ENCODE data around the gene STMN3. TPM values are rescaled to one million over a fixed set of nuclear protein-coding genes. Genes with fewer than 3 reads are reported as not detected.
"Not testable (repeated sequence)": the region's sequence is repeated elsewhere in the genome, so short reads cannot be mapped to it uniquely, and the experiment has no call there.

STMN3 gene
- total and polyA plus RNA-seq, 3 donors from 2014 or later: 8.4 to 16.5 (median 15.1) TPM

- no peak for TF ChIP-seq POLR2A (IDR thresholded peaks at IDR 0.05)
- no peak for TF ChIP-seq CTCF (IDR thresholded peaks at IDR 0.05)
- no peaks in the 10 kb centered on the region for H3K27me3 ChIP-seq
- 1% methylated on average over 83 of the region's 91 CpGs; no CpG with 5 or more reads in 1 of the 2 donors for WGBS, 2 donors
- intact Hi-C loops (cut with DNase I; ENCODE audit: low total_unique reads): no loop called here
- H3K9me3 ChIP-seq: no peaks in the 10 kb centered on the region
- no peak for DNase-seq
- peak overlapping the region; percentile 58 to 69 for H3K4me3 ChIP-seq
- no peaks in the 10 kb centered on the region for H3K36me3 ChIP-seq (ENCODE audit: low read depth, missing control alignments)
- peak overlapping the region in 1 of 2 donors; percentile 24 for H3K27ac ChIP-seq
- peaks cover 16% of the 10 kb centered on the region for H3K4me1 ChIP-seq
Observed at GRCh38 chr20:63652192-63652980, 838 bp downstream of the STMN3 start.

- intact Hi-C loops (cut with DNase I; ENCODE audit: low total_unique reads): no loop called here
Observed at GRCh38 chr20:63651942-63652191, 1.4 kb downstream of the STMN3 start.

GRCh38 chr20:63650486-63650885, 2.7 kb downstream of the STMN3 start:
- H3K4me3 ChIP-seq; H3K27ac ChIP-seq; H3K36me3 ChIP-seq (ENCODE audit: low read depth, missing control alignments); intact Hi-C loops (cut with DNase I; ENCODE audit: low total_unique reads); DNase-seq; H3K9me3 ChIP-seq; H3K27me3 ChIP-seq: not testable (repeated sequence)
- peaks cover 10% of the 10 kb centered on the region for H3K4me1 ChIP-seq
- 88 to 100% methylated on average over 1 to 20 of the region's 25 CpGs for WGBS, 2 donors

More at GRCh38 chr20:63651942-63652191, 1.4 kb downstream of the STMN3 start:
- Histone ChIP-seq H3K36me3 (ENCODE audit: low read depth, missing control alignments) (no peaks in the 10 kb centered on the region), H3K27ac (no peak overlapping the region), H3K9me3 (no peaks in the 10 kb centered on the region), H3K4me3 (peak overlapping the region; percentile 58 to 69), H3K4me1 (peaks cover 11% of the 10 kb centered on the region), H3K27me3 (no peaks in the 10 kb centered on the region)
- 9 to 32% methylated on average over 6 to 11 of the region's 11 CpGs for WGBS, 2 donors
- DNase-seq: no peak
- TF ChIP-seq CTCF (IDR thresholded peaks at IDR 0.05) (no peak), POLR2A (IDR thresholded peaks at IDR 0.05) (no peak)

- 87 to 91% methylated on average over 7 to 11 of the region's 11 CpGs for WGBS, 2 donors
- Histone ChIP-seq H3K4me3 (no peak overlapping the region), H3K27me3 (no peaks in the 10 kb centered on the region), H3K36me3 (ENCODE audit: low read depth, missing control alignments) (no peaks in the 10 kb centered on the region), H3K27ac (no peak overlapping the region), H3K9me3 (no peaks in the 10 kb centered on the region), H3K4me1 (peaks cover 10% of the 10 kb centered on the region)
- no peak for DNase-seq
- TF ChIP-seq POLR2A (IDR thresholded peaks at IDR 0.05) (no peak), CTCF (IDR thresholded peaks at IDR 0.05) (no peak)
- intact Hi-C loops (cut with DNase I; ENCODE audit: low total_unique reads): no loop called here
Observed at GRCh38 chr20:63648895-63649589, 4.2 kb downstream of the STMN3 start.

- no peak for TF ChIP-seq CTCF (IDR thresholded peaks at IDR 0.05)
- TF ChIP-seq POLR2A (IDR thresholded peaks at IDR 0.05): no peak
- no peaks in the 10 kb centered on the region for H3K36me3 ChIP-seq (ENCODE audit: low read depth, missing control alignments)
- no peaks in the 10 kb centered on the region for H3K9me3 ChIP-seq
- H3K27me3 ChIP-seq: no peaks in the 10 kb centered on the region
- H3K27ac ChIP-seq: no peak overlapping the region
- H3K4me1 ChIP-seq: peaks cover 4% of the 10 kb centered on the region
- no peak for DNase-seq
- 92 to 93% methylated on average over 6 of the region's 6 CpGs for WGBS, 2 donors
- intact Hi-C loops (cut with DNase I; ENCODE audit: low total_unique reads): no loop called here
- no peak overlapping the region for H3K4me3 ChIP-seq
Observed at GRCh38 chr20:63648190-63648589, 5.0 kb downstream of the STMN3 start.

Data from testis (tissue), 3 donors.